ENCODE data around the gene CNOT4. TPM values are rescaled to one million over a fixed set of nuclear protein-coding genes. Genes with fewer than 3 reads are reported as not detected.
"Not testable (repeated sequence)": the region's sequence is repeated elsewhere in the genome, so short reads cannot be mapped to it uniquely, and the experiment has no call there.

CNOT4 gene
- total RNA-seq, 1 donor from 2014 or later: 14.4 TPM

GRCh38 chr7:135327458-135327857, 182.4 kb downstream of the CNOT4 start:
- DNase-seq (ENCODE audit: low spot score): no peak

- DNase-seq (ENCODE audit: low spot score): peak; percentile 10
Observed at GRCh38 chr7:135326636-135327280, 183.1 kb downstream of the CNOT4 start.

- no peak for DNase-seq (ENCODE audit: low spot score)
Observed at GRCh38 chr7:135322571-135323340, 187.1 kb downstream of the CNOT4 start.

- DNase-seq (ENCODE audit: low spot score): peak; percentile 22
Observed at GRCh38 chr7:135321556-135321955, 188.3 kb downstream of the CNOT4 start.

- DNase-seq (ENCODE audit: low spot score): not testable (repeated sequence)
Observed at GRCh38 chr7:135320953-135321352, 188.9 kb downstream of the CNOT4 start.

- peak; percentile 25 for DNase-seq (ENCODE audit: low spot score)
Observed at GRCh38 chr7:135320268-135320667, 189.6 kb downstream of the CNOT4 start.

GRCh38 chr7:135317676-135318325, 192.1 kb downstream of the CNOT4 start:
- DNase-seq (ENCODE audit: low spot score): no peak

- no peak for DNase-seq (ENCODE audit: low spot score)
Observed at GRCh38 chr7:135316648-135317313, 193.1 kb downstream of the CNOT4 start.

GRCh38 chr7:135313971-135314370, 195.9 kb downstream of the CNOT4 start:
- DNase-seq (ENCODE audit: low spot score): no peak

Other genes with a start within 250 kb of the CNOT4 start
- 53.2 TPM for gene NUP205, start 47.8 kb upstream of the CNOT4 start, total RNA-seq (ENCODE audit: insufficient read depth, low replicate concordance)
- 26.0 TPM for gene STMP1, start 152.4 kb upstream of the CNOT4 start, total RNA-seq (ENCODE audit: insufficient read depth, low replicate concordance)
- gene SLC13A4, start 218.1 kb upstream of the CNOT4 start, total RNA-seq (ENCODE audit: insufficient read depth, low replicate concordance): 6.5 TPM
- 1.7 TPM for gene FAM180A, start 238.7 kb upstream of the CNOT4 start, total RNA-seq (ENCODE audit: insufficient read depth, low replicate concordance)

All from umbilical cord (tissue), 2 donors.